Natural killer cell (primary cell): Measurements from ENCODE around the gene KIN. TPM values are rescaled to one million over a fixed set of nuclear protein-coding genes. Genes with fewer than 3 reads are reported as not detected.
A peak's percentile ranks its signal among the peaks of the same experiment; 100 is the strongest.
"Not testable (repeated sequence)": the region's sequence is repeated elsewhere in the genome, so short reads cannot be mapped to it uniquely, and the experiment has no call there.

ENCODE experiments used
- ATAC-seq, 3 donors: fragments of 150-1000 bp in 2 of 3; fragments of 200-7000 bp in 1 of 3; cut with Tn5 transposase; 1 replicate in 1 of 3; 2 replicates in 2 of 3; pipeline ENCODE4 v1.10.0; 2021; ENCODE audit warnings: mild to moderate bottlenecking in 2 of 3, moderate library complexity in 2 of 3
- DNase-seq, 2 donors: peaks; one replicate each; pipeline versions ENCODE4 v3.0.0 to v3.0.0-alpha.2; 2013 to 2021; ENCODE audit warnings: mixed read lengths in 1 of 2
- H3K27ac ChIP-seq: one replicate; pipeline ENCODE4 v1.5.1; 2013; ENCODE audit warnings: mild to moderate bottlenecking, low read length
- H3K27me3 ChIP-seq: one replicate; pipeline ENCODE4 v1.6.1; 2013; ENCODE audit warnings: low read length; ENCODE audit not compliant: control insufficient read depth, insufficient read depth
- H3K36me3 ChIP-seq: one replicate; pipeline ENCODE4 v1.6.1; 2013; ENCODE audit warnings: low read length; ENCODE audit not compliant: control insufficient read depth, insufficient read depth
- H3K4me1 ChIP-seq: one replicate; pipeline ENCODE4 v1.6.1; 2013; ENCODE audit warnings: low read length; ENCODE audit not compliant: control insufficient read depth, insufficient read depth
- H3K4me3 ChIP-seq: one replicate; pipeline ENCODE4 v1.5.1; 2013; ENCODE audit warnings: low read length
- H3K9me3 ChIP-seq: one replicate; pipeline ENCODE4 v1.6.1; 2013; ENCODE audit warnings: low read length; ENCODE audit not compliant: control insufficient read depth, insufficient read depth
- H3K27ac Mint-ChIP-seq, 2 donors: one replicate each; pipeline ENCODE4 v1.8.0; 2022; ENCODE audit warnings: mild to moderate bottlenecking in 2 of 2, mixed read lengths in 2 of 2, moderate library complexity in 1 of 2
- H3K27me3 Mint-ChIP-seq, 2 donors: one replicate each; pipeline ENCODE4 v1.8.0; 2022; ENCODE audit warnings: low read depth in 2 of 2, mixed read lengths in 2 of 2
- H3K36me3 Mint-ChIP-seq: one replicate; pipeline ENCODE4 v1.8.0; 2022; ENCODE audit warnings: mixed read lengths
- H3K4me1 Mint-ChIP-seq, 2 donors: one replicate each; pipeline ENCODE4 v1.8.0; 2022; ENCODE audit warnings: mixed read lengths in 2 of 2
- H3K4me3 Mint-ChIP-seq: one replicate; pipeline ENCODE4 v1.8.0; 2022; ENCODE audit warnings: mild to moderate bottlenecking, moderate library complexity, mixed read lengths
- H3K9me3 Mint-ChIP-seq, 2 donors: one replicate each; pipeline ENCODE4 v1.8.0; 2022; ENCODE audit warnings: mixed read lengths in 2 of 2
- WGBS: methylation state at CpG from one replicate; pipeline ENCODE4 v1.1.7; 2013; ENCODE audit warnings: missing lambda C conversion rate; ENCODE audit not compliant: insufficient coverage; 5-methylcytosine and 5-hydroxymethylcytosine counted together
- intact Hi-C: fragments of 100-400 bp; cut with micrococcal nuclease; formaldehyde crosslinking; loops from one replicate; pipeline ENCODE4 v1.14.2; 2022
- total RNA-seq, 4 donors: library from RNA; stranded (reverse); fragments of 120-200 nt in 1 of 4; gene quantifications; one replicate each; pipeline versions ENCODE4 v1.2.3 to v1.2.4, GENCODE V29; 2013 to 2022
- TF ChIP-seq, protein P1 (sequence below): fragments of 200-600 bp; IDR thresholded peaks from one replicate; pipeline ENCODE4 v1.8.0; 2022; ENCODE audit warnings: antibody characterized with exemption

KIN gene
- total RNA-seq, 3 donors from 2014 or later (not counting 1 experiment from before 2014, with no cell fraction given): 12.3 to 16.6 (median 14.2) TPM

DNA sequence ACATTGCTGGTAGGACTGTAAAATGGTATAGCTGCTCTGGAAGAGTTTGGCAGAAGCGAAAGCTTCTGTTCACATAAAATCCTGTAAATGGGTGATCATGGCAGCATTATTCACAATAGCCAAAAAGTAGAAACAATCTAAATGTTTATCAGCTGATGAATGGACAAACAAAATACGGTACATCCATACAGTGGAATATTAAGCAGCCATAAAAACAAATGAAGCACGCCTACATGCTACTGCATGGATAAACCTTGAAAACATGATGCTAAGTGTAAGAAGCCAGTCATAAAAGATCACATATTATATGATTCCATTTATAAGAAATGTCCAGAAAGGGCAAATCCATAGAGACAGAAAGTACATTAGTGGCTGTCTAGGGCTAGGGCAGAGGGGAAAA lies 32.7 kb downstream of the KIN start:
- peaks cover 60% of the 10 kb centered on the region for H3K36me3 ChIP-seq
- no peaks in the 10 kb centered on the region for H3K4me1 ChIP-seq
- no peak for DNase-seq
- Mint-ChIP-seq H3K27me3 (no peaks in the 10 kb centered on the region), H3K4me3 (no peak overlapping the region), H3K36me3 (peaks cover 26% of the 10 kb centered on the region), H3K27ac (no peak overlapping the region), H3K9me3 (no peaks in the 10 kb centered on the region), H3K4me1 (no peaks in the 10 kb centered on the region)
- TF ChIP-seq, protein P1, sequence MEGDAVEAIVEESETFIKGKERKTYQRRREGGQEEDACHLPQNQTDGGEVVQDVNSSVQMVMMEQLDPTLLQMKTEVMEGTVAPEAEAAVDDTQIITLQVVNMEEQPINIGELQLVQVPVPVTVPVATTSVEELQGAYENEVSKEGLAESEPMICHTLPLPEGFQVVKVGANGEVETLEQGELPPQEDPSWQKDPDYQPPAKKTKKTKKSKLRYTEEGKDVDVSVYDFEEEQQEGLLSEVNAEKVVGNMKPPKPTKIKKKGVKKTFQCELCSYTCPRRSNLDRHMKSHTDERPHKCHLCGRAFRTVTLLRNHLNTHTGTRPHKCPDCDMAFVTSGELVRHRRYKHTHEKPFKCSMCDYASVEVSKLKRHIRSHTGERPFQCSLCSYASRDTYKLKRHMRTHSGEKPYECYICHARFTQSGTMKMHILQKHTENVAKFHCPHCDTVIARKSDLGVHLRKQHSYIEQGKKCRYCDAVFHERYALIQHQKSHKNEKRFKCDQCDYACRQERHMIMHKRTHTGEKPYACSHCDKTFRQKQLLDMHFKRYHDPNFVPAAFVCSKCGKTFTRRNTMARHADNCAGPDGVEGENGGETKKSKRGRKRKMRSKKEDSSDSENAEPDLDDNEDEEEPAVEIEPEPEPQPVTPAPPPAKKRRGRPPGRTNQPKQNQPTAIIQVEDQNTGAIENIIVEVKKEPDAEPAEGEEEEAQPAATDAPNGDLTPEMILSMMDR: no peak
- H3K27me3 ChIP-seq: no peaks in the 10 kb centered on the region
- WGBS: 95% methylated on average over 3 of the region's 3 CpGs
- ATAC-seq: no peak
- H3K9me3 ChIP-seq: no peaks in the 10 kb centered on the region
- H3K27ac ChIP-seq: no peak overlapping the region
- no peak overlapping the region for H3K4me3 ChIP-seq
- intact Hi-C loops: loop anchor here (10.0 kb wide), 1 partner anchor 1450 kb away; no protein-coding TSS in a partner anchor

DNA sequence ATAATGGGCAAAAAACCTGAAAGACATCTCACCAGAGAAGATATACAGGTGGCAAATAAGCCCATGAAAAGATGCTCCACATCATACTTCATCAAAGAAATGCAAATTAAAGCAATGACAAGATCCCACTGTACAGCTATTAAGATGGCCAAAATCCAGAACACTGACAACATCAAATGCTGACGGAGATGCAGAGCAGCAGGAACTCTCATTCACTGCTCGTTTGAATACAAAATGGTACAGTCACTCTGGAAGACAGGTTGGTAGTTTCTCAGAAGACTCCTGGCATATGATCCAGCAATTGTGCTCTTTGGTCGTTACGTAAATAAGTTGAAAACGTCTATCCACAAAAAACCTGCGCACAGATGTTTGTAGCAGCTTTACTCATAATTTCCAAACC lies 35.5 kb downstream of the KIN start:
- TF ChIP-seq, protein P1: no peak
- Histone ChIP-seq H3K27me3 (no peaks in the 10 kb centered on the region), H3K27ac (no peak overlapping the region), H3K36me3 (peaks cover 32% of the 10 kb centered on the region), H3K9me3 (no peaks in the 10 kb centered on the region), H3K4me1 (no peaks in the 10 kb centered on the region), H3K4me3 (no peak overlapping the region)
- Mint-ChIP-seq H3K4me3 (no peak overlapping the region), H3K9me3 (no peaks in the 10 kb centered on the region), H3K27ac (peak overlapping the region in 1 of 2 donors; percentile 23), H3K4me1 (no peaks in the 10 kb centered on the region), H3K27me3 (no peaks in the 10 kb centered on the region), H3K36me3 (peaks cover 21% of the 10 kb centered on the region)
- DNase-seq (no peak), ATAC-seq (no peak)
- WGBS: 96% methylated on average over 6 of the region's 6 CpGs
- intact Hi-C loops: loop anchor here (10.0 kb wide), 1 partner anchor 1453 kb away; no protein-coding TSS in a partner anchor

DNA sequence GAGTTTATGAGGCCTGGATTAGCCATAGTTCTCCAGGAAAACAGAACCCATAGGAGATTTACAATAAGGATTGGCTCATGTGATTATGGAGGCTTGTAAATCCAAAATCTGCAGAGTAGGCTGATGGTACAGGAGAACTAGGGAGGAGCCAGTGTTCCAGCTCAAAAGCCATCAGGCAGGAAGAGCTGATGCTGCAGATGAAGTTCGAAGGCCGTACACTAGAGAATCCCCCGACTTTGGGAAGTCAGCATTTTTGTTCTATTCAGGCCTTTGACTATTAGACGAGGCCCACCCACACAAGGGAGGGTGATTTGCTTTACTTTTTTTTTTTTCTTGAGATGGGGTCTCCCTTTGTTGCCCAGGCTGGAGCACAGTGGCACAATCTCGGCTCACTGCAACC lies 37.6 kb downstream of the KIN start:
- peaks cover 21% of the 10 kb centered on the region for H3K36me3 Mint-ChIP-seq
- Histone ChIP-seq H3K27ac (no peak overlapping the region), H3K4me3 (no peak overlapping the region), H3K27me3 (no peaks in the 10 kb centered on the region), H3K4me1 (no peaks in the 10 kb centered on the region), H3K9me3 (no peaks in the 10 kb centered on the region), H3K36me3 (peaks cover 25% of the 10 kb centered on the region)
- 98% methylated on average over 5 of the region's 5 CpGs for WGBS
- H3K9me3 Mint-ChIP-seq: no peaks in the 10 kb centered on the region
- TF ChIP-seq, protein P1: no peak
- no peaks in the 10 kb centered on the region for H3K4me1 Mint-ChIP-seq
- intact Hi-C loops: loop anchor here (10.0 kb wide), 1 partner anchor 1455 kb away; no protein-coding TSS in a partner anchor
- DNase-seq (no peak), ATAC-seq (no peak)
- no peak overlapping the region for H3K27ac Mint-ChIP-seq
- no peaks in the 10 kb centered on the region for H3K27me3 Mint-ChIP-seq
- no peak overlapping the region for H3K4me3 Mint-ChIP-seq

- intact Hi-C loops, H3K27me3 Mint-ChIP-seq, H3K27me3 ChIP-seq, H3K9me3 Mint-ChIP-seq, H3K4me1 Mint-ChIP-seq, H3K9me3 ChIP-seq, H3K4me1 ChIP-seq, H3K27ac ChIP-seq, ATAC-seq, H3K4me3 ChIP-seq, DNase-seq, H3K27ac Mint-ChIP-seq, H3K4me3 Mint-ChIP-seq: not testable (repeated sequence)
- WGBS: 95% methylated on average over 7 of the region's 7 CpGs
- peaks cover 17% of the 10 kb centered on the region for H3K36me3 ChIP-seq
- peaks cover 18% of the 10 kb centered on the region for H3K36me3 Mint-ChIP-seq
These were observed 39.2 kb downstream of the KIN start for GRCh38 chr10:7748637-7749036.
